Measurements from ENCODE around the gene ITPRID1.
"Not testable (repeated sequence)": the region's sequence is repeated elsewhere in the genome, so short reads cannot be mapped to it uniquely, and the experiment has no call there.

Gene ITPRID1

DNA sequence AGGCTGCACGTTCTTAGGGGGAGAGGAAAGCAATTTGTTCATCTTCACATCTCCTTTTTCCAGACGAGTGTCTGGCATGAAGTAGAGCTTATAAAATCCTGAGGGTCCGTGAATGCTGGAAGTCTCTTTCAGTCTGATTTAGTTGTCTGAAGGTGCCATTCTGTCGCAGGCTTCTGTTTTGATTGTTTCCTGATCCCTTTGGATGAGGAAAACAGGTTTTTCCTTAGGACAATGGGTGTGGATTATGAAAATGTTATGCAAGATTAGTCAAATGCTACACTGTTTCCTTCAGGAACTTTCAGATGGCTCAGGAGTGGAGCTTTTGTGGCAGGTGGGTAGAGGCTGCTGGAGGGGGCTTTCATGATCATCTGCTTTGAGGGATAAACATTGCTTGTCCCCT, at the start of gene ITPRID1:
Gene ITPRID1 (plus strand): TSS at position 301 of the 400 bp plus-strand sequence. CDS start 38,935 bp downstream, outside the sequence.
- no peak for DNase-seq

- DNase-seq, result no peak
These were observed 49.3 kb upstream of the ITPRID1 start for GRCh38 chr7:31464601-31465000.

DNA sequence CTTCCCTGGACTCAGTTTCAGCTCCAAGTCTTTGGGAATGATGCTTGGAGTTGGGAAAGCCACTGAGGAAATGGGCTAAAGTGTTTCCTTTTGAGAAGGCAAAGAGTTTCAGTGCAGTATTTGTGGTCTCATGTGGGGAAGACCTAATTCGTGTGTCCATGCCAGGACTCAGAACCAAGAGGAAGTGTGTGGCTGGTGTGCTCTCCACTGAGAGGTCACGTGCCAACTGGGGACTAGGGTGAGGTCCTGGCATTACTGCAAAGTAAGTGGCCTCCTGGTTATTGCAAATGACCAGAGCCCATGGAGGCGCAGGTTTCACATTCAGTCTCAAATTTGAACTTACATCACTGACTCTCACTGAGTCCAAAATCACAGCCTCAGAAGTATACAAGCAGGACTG, 48.6 kb upstream of the ITPRID1 start:
- no peak for DNase-seq

DNA sequence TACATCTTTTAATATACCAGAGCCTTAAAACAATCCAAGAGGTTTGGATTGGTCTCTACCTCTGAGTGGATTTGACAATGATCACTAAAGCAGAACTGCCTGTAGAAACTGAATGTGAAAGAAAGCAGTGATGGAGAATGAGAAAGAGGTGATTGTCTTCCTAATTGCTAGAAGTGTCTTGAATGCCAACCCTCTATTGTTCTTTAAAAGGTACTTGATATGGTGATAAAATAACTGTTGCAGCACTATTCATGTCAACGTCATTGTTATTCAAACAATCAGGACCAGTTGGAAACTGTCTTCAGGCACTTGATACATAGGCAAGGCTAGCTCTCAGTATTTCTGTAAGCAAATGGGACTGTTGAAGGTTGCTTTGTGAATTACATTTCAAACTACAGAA, 47.9 kb upstream of the ITPRID1 start:
- no peak for DNase-seq

DNA sequence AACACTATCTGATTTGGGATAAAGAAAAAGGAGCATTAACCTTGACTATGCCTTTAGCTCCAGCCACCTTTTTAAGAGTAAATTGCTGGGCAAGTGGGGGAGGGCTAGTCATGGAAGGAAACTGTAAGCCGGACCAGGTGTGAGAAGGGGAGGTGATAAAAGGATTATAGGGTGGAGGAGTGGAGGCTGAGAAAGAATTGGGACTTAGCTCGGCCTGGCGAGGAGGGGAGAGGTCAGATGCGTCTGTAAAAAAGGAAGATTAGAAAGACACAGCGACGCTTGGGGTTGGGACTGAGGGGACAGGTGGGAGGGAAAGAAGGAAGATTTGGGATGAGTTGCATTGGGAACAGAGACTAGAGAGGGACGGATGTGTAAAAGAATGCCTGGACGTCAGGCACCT, 43.0 kb upstream of the ITPRID1 start:
- DNase-seq, result not testable (repeated sequence)

DNA sequence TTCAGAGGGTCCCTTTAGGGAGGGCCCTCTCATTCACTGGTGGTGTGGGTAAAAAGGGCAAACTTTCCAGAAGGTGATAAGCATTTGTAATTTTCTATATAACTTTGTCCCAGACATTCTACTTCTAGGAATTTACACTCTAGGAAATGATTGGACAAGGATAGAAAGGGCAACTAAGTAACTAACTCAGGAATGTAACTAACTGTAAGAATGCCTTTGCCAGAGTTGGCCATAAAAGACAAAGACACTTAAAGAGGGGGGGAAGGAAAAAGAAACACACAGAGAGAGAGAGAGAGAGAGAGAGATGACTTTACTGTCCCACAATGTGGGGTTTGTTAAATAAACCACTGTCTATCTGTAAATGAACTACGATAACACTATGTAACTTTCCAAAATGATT, 38.5 kb upstream of the ITPRID1 start:
- DNase-seq, result no peak

- no peak for DNase-seq
These were observed 37.7 kb upstream of the ITPRID1 start for GRCh38 chr7:31476073-31476745.

- DNase-seq, result no peak
These were observed 36.8 kb upstream of the ITPRID1 start for GRCh38 chr7:31476941-31477677.

GRCh38 chr7:31478018-31478417, 35.9 kb upstream of the ITPRID1 start:
- DNase-seq, result no peak

DNA sequence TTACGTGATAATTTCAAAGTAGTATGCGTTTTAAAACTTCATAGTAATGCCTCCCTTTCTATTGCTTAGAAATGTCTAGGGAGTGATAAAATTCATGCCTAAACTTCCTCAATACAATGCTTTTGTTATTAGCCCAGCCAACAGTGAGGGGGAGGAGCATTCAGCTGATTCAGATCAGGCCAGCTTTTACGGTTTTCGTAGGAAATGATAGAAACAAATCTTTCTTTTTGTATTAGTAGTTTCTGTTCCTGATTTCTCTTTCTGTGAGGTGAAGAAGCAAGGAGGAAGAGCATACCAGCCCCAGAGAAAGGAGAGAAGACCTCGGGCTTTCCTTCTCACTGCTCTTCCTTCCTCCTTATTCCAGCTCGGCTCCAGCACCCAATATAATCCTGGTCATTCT, 35.2 kb upstream of the ITPRID1 start:
- no peak for DNase-seq

DNA sequence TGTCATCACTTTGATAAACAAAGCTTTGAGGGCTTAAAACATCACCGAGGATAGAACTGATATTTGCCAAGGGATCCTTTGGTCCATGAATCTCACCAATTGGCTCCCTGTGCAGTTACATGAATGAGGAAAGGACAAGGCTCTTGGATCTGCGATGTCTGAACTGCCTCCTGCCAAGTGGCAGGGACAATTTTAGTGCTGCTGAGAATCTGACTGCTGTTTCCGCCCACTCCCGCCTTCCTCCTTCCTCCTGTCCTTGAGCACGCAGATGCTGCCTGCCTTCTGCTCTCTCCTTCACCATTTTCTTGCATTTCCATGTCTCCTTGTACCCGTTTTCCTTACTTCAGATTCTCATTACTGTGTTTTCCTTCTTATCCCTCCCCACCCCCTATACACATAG, 26.8 kb upstream of the ITPRID1 start:
- no peak for DNase-seq

DNA sequence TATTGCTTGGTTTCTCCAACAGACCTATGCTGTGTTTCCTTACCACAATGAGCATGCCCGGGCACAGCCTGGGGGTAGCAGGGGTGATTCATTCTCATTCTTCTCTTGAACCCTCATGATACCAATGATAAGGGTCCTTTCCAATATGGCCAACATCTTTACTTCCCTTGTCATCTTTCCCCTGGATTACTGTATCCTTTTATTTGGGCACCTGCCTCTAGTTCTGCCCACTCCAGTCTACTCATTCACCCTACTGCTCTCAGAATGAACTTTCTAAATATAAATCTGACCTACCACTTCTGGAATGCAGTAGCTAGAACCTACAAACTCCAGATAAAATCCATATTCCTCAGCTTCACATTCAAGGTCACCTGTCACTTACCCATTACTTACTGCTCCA, 26.4 kb upstream of the ITPRID1 start:
- DNase-seq, result no peak

- no peak for DNase-seq
These were observed 25.2 kb upstream of the ITPRID1 start for GRCh38 chr7:31488562-31489203.

DNA sequence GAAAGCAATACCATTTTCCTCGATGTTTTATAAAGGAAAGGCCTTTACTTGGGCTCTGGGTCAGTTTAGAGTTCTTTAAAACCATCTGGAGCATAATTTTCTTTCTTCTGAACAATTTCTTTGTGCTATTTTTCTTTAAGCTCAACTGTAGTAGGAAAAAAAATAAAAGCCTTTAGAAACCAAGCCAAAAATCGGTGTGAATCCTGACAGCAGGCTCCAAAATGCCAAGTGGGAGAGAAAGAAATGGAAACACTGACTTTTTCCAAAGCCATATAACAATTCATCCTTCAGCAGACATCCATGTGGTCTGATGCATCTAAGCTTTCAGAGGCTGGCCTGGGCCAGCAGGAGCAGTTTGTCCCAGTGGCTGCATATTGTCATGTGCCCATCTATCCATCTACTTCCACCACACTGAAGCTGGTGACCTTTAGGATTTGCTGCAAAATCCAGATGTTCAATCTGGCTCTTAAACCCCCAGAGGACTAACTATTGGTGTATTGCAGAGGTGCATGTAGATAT, 23.0 kb upstream of the ITPRID1 start:
- DNase-seq, result no peak

- DNase-seq, result no peak
These were observed 21.8 kb upstream of the ITPRID1 start for GRCh38 chr7:31492086-31492485.

DNA sequence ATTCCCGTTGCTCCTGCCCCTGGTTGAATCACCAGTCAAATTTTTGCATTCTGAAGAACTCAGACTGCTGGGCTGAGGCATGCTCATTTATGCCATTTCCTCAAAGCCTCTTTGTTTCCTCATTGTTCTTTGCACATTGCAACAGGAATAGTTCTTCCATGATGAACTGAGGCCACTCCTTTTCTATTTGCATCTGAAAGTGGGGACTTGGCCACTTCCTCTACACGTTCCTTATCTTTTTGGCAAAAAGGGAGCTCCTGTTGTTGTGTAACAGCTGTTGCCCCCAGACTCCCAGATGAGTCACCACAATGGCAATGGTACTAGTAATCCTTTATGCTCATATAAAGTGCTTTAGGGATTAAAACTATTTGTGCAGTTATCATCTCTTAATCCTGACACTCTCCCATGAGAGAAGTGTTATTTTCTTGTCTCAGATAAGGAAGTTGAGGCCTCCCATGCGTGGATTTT, 20.1 kb upstream of the ITPRID1 start:
- DNase-seq, result no peak

- DNase-seq, result no peak
These were observed 19.5 kb upstream of the ITPRID1 start for GRCh38 chr7:31494421-31494820.

- DNase-seq, result no peak
These were observed 18.2 kb upstream of the ITPRID1 start for GRCh38 chr7:31495653-31496052.

DNA sequence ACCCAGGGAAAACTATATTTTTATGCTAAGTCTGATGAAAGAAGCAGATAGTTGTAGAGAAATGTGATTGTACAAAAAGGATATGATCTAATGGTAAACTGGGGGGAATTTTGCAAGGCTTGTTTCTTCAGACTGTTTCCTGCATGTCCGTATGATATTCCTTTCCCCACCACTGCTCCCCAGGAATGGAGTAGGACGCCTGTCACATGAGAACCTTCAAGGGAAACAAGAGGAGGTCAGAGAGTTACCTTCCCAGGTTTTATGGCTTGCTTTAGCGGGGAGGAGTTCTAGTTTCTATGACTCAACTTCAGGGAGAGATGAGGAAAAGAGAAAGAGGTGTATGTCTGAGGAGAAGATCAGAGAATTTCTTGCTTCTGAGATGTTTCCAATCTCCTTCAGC, 16.4 kb upstream of the ITPRID1 start:
- no peak for DNase-seq

- DNase-seq, result no peak
These were observed 13.2 kb upstream of the ITPRID1 start for GRCh38 chr7:31500656-31501055.

- no peak for DNase-seq
These were observed 5.1 kb upstream of the ITPRID1 start for GRCh38 chr7:31508823-31509222.

- no peak for DNase-seq
These were observed 1.7 kb upstream of the ITPRID1 start for GRCh38 chr7:31512166-31512565.

GRCh38 chr7:31516680-31517502, 3.0 kb downstream of the ITPRID1 start:
- no peak for DNase-seq
